Esophagus muscularis mucosa (tissue), 4 donors: ENCODE data around the gene TNC. TPM values are rescaled to one million over a fixed set of nuclear protein-coding genes. Genes with fewer than 3 reads are reported as not detected.
A peak's percentile ranks its signal among the peaks of the same experiment; 100 is the strongest.

Experiments
- DNase-seq: peaks from one replicate; pipeline ENCODE4 v3.0.0-alpha.2; 2017; ENCODE audit errors: extremely low spot score
- H3K27ac ChIP-seq, 4 donors: fragments of 200-600 bp; sonication (generic); replicated peaks in 1 of 4; 1 replicate in 3 of 4; 2 replicates in 1 of 4; pipeline ENCODE4 v1.5.1; 2016 to 2019; ENCODE audit warnings: mild to moderate bottlenecking in 1 of 4
- H3K27me3 ChIP-seq, 4 donors: fragments of 200-600 bp; sonication (generic); one replicate each; pipeline versions ENCODE4 v1.5.1 to v1.6.0; 2016 to 2019
- H3K36me3 ChIP-seq, 4 donors: fragments of 200-600 bp; sonication (generic); one replicate each; pipeline ENCODE4 v1.5.1; 2016 to 2019
- H3K4me1 ChIP-seq, 4 donors: fragments of 200-600 bp; sonication (generic); one replicate each; pipeline ENCODE4 v1.5.1; 2016 to 2019
- H3K4me3 ChIP-seq, 4 donors: fragments of 200-600 bp; sonication (generic); 1 replicate in 2 of 4; 2 replicates in 2 of 4; pipeline ENCODE4 v1.5.1; 2016 to 2019; ENCODE audit warnings: mild to moderate bottlenecking in 4 of 4, moderate library complexity in 1 of 4
- H3K9me3 ChIP-seq, 4 donors: fragments of 200-600 bp; sonication (generic); 1 replicate in 3 of 4; 2 replicates in 1 of 4; pipeline ENCODE4 v1.5.1; 2016 to 2019
- EP300 ChIP-seq: sonication (generic); formaldehyde crosslinking; IDR thresholded peaks from one replicate; pipeline ENCODE4 v1.6.1; 2017; ENCODE audit warnings: antibody characterized with exemption
- POLR2A ChIP-seq: fragments of 450-650 bp; IDR thresholded peaks from one replicate; pipeline ENCODE4 v1.6.1; 2017; ENCODE audit warnings: antibody characterized with exemption, moderate library complexity, mild to moderate bottlenecking, low read depth
- POLR2AphosphoS5 ChIP-seq, 2 donors: sonication (generic); formaldehyde crosslinking; IDR thresholded peaks; one replicate each; pipeline ENCODE4 v1.6.1; 2017; ENCODE audit warnings: antibody characterized with exemption in 2 of 2
- WGBS: methylation state at CpG from one replicate; pipeline ENCODE4 v1.1.5; 2018; 5-methylcytosine and 5-hydroxymethylcytosine counted together
- intact Hi-C: fragments of 100-400 bp; cut with DNase I; formaldehyde crosslinking; loops from one replicate; pipeline ENCODE4 v1.15.1; 2023
- total RNA-seq, 4 donors: library from RNA; depleted of rRNA; stranded (reverse); fragments of >200 nt; gene quantifications; one replicate each; pipeline versions ENCODE4 v1.1.0 to v1.2.1, GENCODE V29; 2016
- TF ChIP-seq, protein P1 (sequence below), 3 experiments: fragments of 200-600 bp in 2 of 3; fragments of 450-650 bp in 1 of 3; sonication (generic) in 2 of 3; IDR thresholded peaks; one replicate each; pipeline ENCODE4 v1.5.1; 2017 to 2019; ENCODE audit warnings: antibody characterized with exemption in 3 of 3, mild to moderate bottlenecking in 2 of 3, moderate library complexity in 1 of 3

Gene TNC
- total RNA-seq, 4 donors from 2014 or later, result 216 to 576 (median 478) TPM

DNA sequence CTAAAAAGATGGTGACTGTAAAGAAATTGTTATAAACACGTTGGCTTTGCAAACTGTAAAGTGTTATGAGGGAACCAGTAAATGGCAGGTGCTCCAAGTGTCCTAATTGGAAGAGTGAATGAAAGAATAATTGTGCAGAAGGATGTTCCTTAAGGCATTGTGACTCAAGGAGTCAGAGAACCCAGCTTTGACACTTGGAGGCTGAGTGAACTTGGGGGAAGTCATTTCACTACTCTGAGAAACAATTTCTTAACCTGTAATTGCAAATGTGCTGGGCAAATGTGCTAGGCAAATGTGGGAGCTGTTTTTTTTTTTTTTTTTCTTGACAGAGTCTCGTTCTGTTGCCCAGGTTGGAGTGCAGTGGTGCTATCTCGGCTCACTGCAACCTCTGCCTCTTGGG, 103.5 kb downstream of the TNC start:
- no peak for DNase-seq
- Histone ChIP-seq H3K27ac (no peak overlapping the region), H3K36me3 (no peaks in the 10 kb centered on the region), H3K4me3 (no peak overlapping the region), H3K27me3 (no peaks in the 10 kb centered on the region), H3K9me3 (no peaks in the 10 kb centered on the region), H3K4me1 (peaks cover 0 to 57% (median 52%) of the 10 kb centered on the region in 4 donors)
- intact Hi-C loops, result loop anchor here (5.0 to 10.0 kb wide), 6 partner anchors 102 to 1670 kb away; partner anchors contain the start of genes TEX48 and TRIM32
- WGBS, result 74% methylated on average over 3 of the region's 3 CpGs
- TF ChIP-seq POLR2AphosphoS5 (IDR thresholded peaks at IDR 0.05) (no peak), EP300 (no peak), POLR2A (no peak)
- TF ChIP-seq, protein P1, sequence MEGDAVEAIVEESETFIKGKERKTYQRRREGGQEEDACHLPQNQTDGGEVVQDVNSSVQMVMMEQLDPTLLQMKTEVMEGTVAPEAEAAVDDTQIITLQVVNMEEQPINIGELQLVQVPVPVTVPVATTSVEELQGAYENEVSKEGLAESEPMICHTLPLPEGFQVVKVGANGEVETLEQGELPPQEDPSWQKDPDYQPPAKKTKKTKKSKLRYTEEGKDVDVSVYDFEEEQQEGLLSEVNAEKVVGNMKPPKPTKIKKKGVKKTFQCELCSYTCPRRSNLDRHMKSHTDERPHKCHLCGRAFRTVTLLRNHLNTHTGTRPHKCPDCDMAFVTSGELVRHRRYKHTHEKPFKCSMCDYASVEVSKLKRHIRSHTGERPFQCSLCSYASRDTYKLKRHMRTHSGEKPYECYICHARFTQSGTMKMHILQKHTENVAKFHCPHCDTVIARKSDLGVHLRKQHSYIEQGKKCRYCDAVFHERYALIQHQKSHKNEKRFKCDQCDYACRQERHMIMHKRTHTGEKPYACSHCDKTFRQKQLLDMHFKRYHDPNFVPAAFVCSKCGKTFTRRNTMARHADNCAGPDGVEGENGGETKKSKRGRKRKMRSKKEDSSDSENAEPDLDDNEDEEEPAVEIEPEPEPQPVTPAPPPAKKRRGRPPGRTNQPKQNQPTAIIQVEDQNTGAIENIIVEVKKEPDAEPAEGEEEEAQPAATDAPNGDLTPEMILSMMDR (IDR thresholded peaks at IDR 0.05), result no peak

- Histone ChIP-seq H3K27me3 (no peaks in the 10 kb centered on the region), H3K9me3 (no peaks in the 10 kb centered on the region), H3K4me1 (peaks cover 0 to 52% (median 48%) of the 10 kb centered on the region in 4 donors), H3K36me3 (no peaks in the 10 kb centered on the region), H3K27ac (no peak overlapping the region), H3K4me3 (no peak overlapping the region)
- intact Hi-C loops, result loop anchor here (2.0 to 10.0 kb wide), 7 partner anchors 102 to 1671 kb away; partner anchors contain the start of genes TEX48 and TRIM32
- WGBS, result 8% methylated on average over 3 of the region's 3 CpGs
- DNase-seq, result no peak
- TF ChIP-seq, protein P1 (IDR thresholded peaks at IDR 0.05), result peak; percentile 81 to 84 (median 81)
- no peak for TF ChIP-seq POLR2A
Measured at GRCh38 chr9:115013998-115014397, 104.0 kb downstream of the TNC start.

GRCh38 chr9:115012486-115012885, 105.5 kb downstream of the TNC start:
- Histone ChIP-seq H3K4me3 (no peak overlapping the region), H3K36me3 (no peaks in the 10 kb centered on the region)

DNA sequence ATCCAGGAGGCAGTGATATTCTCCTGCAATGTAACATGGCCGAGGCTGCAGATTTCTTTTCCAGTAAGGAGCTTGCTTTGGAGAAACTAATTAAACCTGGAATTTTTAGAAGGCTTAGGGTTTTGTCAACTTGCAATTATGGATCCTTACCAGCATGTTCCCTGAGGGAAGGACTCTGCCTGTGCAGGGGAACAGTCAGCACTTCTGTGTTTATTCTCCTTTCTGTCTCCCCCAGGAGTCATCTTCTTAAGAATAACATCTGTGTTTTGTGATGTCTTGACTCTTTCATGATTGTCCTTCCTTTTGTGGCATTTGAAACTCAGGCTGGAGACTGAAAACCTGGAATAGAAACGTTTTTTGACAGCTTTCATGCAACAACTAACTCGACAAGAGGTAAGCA, 107.1 kb downstream of the TNC start:
- Histone ChIP-seq H3K36me3 (no peaks in the 10 kb centered on the region), H3K27me3 (no peaks in the 10 kb centered on the region), H3K4me1 (peaks cover 0 to 26% (median 20%) of the 10 kb centered on the region in 4 donors), H3K9me3 (no peaks in the 10 kb centered on the region), H3K4me3 (no peak overlapping the region), H3K27ac (no peak overlapping the region)
- no peak for TF ChIP-seq EP300
- intact Hi-C loops, result loop anchor here (5.0 to 10.0 kb wide), 6 partner anchors 99 to 1674 kb away; partner anchors contain the start of genes TEX48 and TRIM32
- DNase-seq, result no peak
- 63% methylated on average over 3 of the region's 3 CpGs for WGBS

More at GRCh38 chr9:115012486-115012885, 105.5 kb downstream of the TNC start:
- H3K27me3 ChIP-seq, result no peaks in the 10 kb centered on the region
- TF ChIP-seq EP300 (no peak), POLR2A (no peak), POLR2AphosphoS5 (IDR thresholded peaks at IDR 0.05) (no peak)
- TF ChIP-seq, protein P1 (IDR thresholded peaks at IDR 0.05), result no peak
- intact Hi-C loops, result loop anchor here (2.0 to 10.0 kb wide), 7 partner anchors 100 to 1672 kb away; partner anchors contain the start of genes TEX48 and TRIM32
- peaks cover 0 to 37% (median 33%) of the 10 kb centered on the region in 4 donors for H3K4me1 ChIP-seq
- WGBS, result 86% methylated on average over 3 of the region's 3 CpGs
- DNase-seq, result no peak
- no peaks in the 10 kb centered on the region for H3K9me3 ChIP-seq
- no peak overlapping the region for H3K27ac ChIP-seq

- no peaks in the 10 kb centered on the region for H3K36me3 ChIP-seq
- no peaks in the 10 kb centered on the region for H3K27me3 ChIP-seq
- WGBS, result 81% methylated on average over 7 of the region's 7 CpGs
- no peak overlapping the region for H3K27ac ChIP-seq
- H3K4me3 ChIP-seq, result no peak overlapping the region
- H3K9me3 ChIP-seq, result no peaks in the 10 kb centered on the region
- no peak for DNase-seq
- no peak for TF ChIP-seq POLR2AphosphoS5 (IDR thresholded peaks at IDR 0.05)
- TF ChIP-seq, protein P1 (IDR thresholded peaks at IDR 0.05), result no peak
- TF ChIP-seq EP300, result no peak
- TF ChIP-seq POLR2A, result no peak
- intact Hi-C loops, result no loop called here
- H3K4me1 ChIP-seq, result peaks cover 0 to 7% (median under 1%) of the 10 kb centered on the region in 4 donors
Measured at GRCh38 chr9:115008536-115009270, 109.3 kb downstream of the TNC start.
